GM12878 (cell line): ENCODE measurements around the gene ANLN. TPM values are rescaled to one million over a fixed set of nuclear protein-coding genes. Genes with fewer than 3 reads are reported as not detected.

Source experiments
- ATAC-seq: fragments of 200-7000 bp; cut with Tn5 transposase; 3 replicates; pipeline ENCODE4 v1.9.1; 2020; ENCODE audit warnings: mild to moderate bottlenecking, moderate library complexity
- BruUV-seq: library from RNA; stranded (reverse); fragments of 400-500 nt; replicated peaks from 2 replicates; lab custom pipeline; 2021; lab: Mats Ljungman, UMichigan
- CTCF ChIA-PET: fragments of 300-600 bp; sonication (Branson Sonifier 250); formaldehyde crosslinking; extraction: SDS; loops from one replicate; lab custom pipeline; 2021; ENCODE audit warnings: inconsistent platforms; lab: Yijun Ruan, JAX
- POLR2A ChIA-PET: fragments of 350-600 bp; formaldehyde crosslinking; extraction: SDS; loops from one replicate; lab custom pipeline; 2021; ENCODE audit warnings: inconsistent platforms; lab: Charles Lee
- RAD21 ChIA-PET: fragments of 300-600 bp; sonication (Branson Sonifier 250); formaldehyde crosslinking; loops from one replicate; lab custom pipeline; 2023; ENCODE audit warnings: antibody characterized with exemption; ENCODE audit not compliant: unreplicated experiment; lab: Charles Lee
- SMC1A ChIA-PET: fragments of 300-600 bp; sonication (Branson Sonifier 250); formaldehyde crosslinking; loops from one replicate; lab custom pipeline; 2023; ENCODE audit not compliant: unreplicated experiment, uncharacterized antibody; lab: Charles Lee
- DNase-seq: peaks from one replicate; pipeline ENCODE4 v3.0.0-alpha.2; 2011; ENCODE audit warnings: low read depth, low spot score
- FAIRE-seq: peaks from 3 replicates; lab custom pipeline; 2011; peaks lifted over from hg19 to GRCh38; lab: Jason Lieb, UNC
- H2AFZ ChIP-seq: 2 replicates; pipeline ENCODE4 v1.6.0; 2011; ENCODE audit warnings: low read depth, low read length, control low read depth; ENCODE audit not compliant: control insufficient read depth
- H3K27ac ChIP-seq: 2 replicates; pipeline ENCODE4 v1.5.1; 2011; ENCODE audit warnings: control low read depth; ENCODE audit not compliant: control insufficient read depth, insufficient read depth
- H3K27me3 ChIP-seq, 2 experiments: replicated peaks in 1 of 2; 2 replicates each; pipeline versions ENCODE4 v1.6.0 to v1.6.1; 2011; ENCODE audit warnings: low read length in 1 of 2; ENCODE audit not compliant: control insufficient read depth in 2 of 2, insufficient read depth in 2 of 2
- H3K36me3 ChIP-seq, 2 experiments: 2 replicates each; pipeline ENCODE4 v1.5.1; 2011; ENCODE audit warnings: low read length in 1 of 2; ENCODE audit not compliant: control insufficient read depth in 2 of 2, insufficient read depth in 2 of 2
- H3K4me1 ChIP-seq: 2 replicates; pipeline ENCODE4 v1.6.1; 2011; ENCODE audit warnings: mild to moderate bottlenecking, low read length, moderate library complexity, mixed read lengths; ENCODE audit not compliant: control insufficient read depth, insufficient read depth
- H3K4me2 ChIP-seq: 2 replicates; pipeline ENCODE4 v1.6.0; 2011; ENCODE audit warnings: control low read depth; ENCODE audit not compliant: control insufficient read depth, insufficient read depth
- H3K4me3 ChIP-seq: fragments of 200-600 bp; sonication (generic); 2 replicates; pipeline ENCODE4 v1.5.1; 2016
- H3K79me2 ChIP-seq: 2 replicates; pipeline ENCODE4 v1.6.0; 2011; ENCODE audit warnings: low read length; ENCODE audit not compliant: control insufficient read depth, insufficient read depth
- H3K9ac ChIP-seq: 2 replicates; pipeline ENCODE4 v1.8.0; 2011; ENCODE audit warnings: low read length, control low read depth, mixed read lengths; ENCODE audit not compliant: control insufficient read depth, insufficient read depth
- H3K9me3 ChIP-seq: replicated peaks from 3 replicates; pipeline ENCODE4 v1.5.1; 2011; ENCODE audit warnings: mild to moderate bottlenecking, low read length; ENCODE audit not compliant: control insufficient read depth, insufficient read depth
- H4K20me1 ChIP-seq: 2 replicates; pipeline ENCODE4 v1.6.0; 2011; ENCODE audit not compliant: control insufficient read depth, insufficient read depth
- ATF3 ChIP-seq: IDR thresholded peaks from 2 replicates; pipeline ENCODE4 v1.6.1; 2011; ENCODE audit warnings: low read depth, mild to moderate bottlenecking, low read length, moderate library complexity, borderline replicate concordance; ENCODE audit errors: extremely low read depth
- BCL11A ChIP-seq: IDR thresholded peaks from 2 replicates; pipeline ENCODE4 v1.6.1; 2011; ENCODE audit warnings: low read depth, low read length
- BCL3 ChIP-seq: IDR thresholded peaks from 2 replicates; pipeline ENCODE4 v1.6.1; 2011; ENCODE audit warnings: borderline replicate concordance, low read depth, mild to moderate bottlenecking, moderate library complexity, low read length; ENCODE audit not compliant: insufficient read depth, poor library complexity, severe bottlenecking
- MTA3 ChIP-seq: IDR thresholded peaks from 2 replicates; pipeline ENCODE4 v1.6.1; 2012; ENCODE audit warnings: low read length, inconsistent platforms, borderline replicate concordance
- MYB ChIP-seq: fragments of 150-350 bp; IDR thresholded peaks from 2 replicates; pipeline ENCODE4 v1.6.1; 2014; ENCODE audit warnings: mild to moderate bottlenecking, low read depth, low read length, borderline replicate concordance
- MYC ChIP-seq: IDR thresholded peaks from 2 replicates; pipeline ENCODE4 v1.6.1; 2011; ENCODE audit warnings: mild to moderate bottlenecking, low read length, moderate library complexity, inconsistent platforms; ENCODE audit not compliant: insufficient read depth, insufficient replicate concordance, insufficient read length, severe bottlenecking
- NFIC ChIP-seq: IDR thresholded peaks from 2 replicates; pipeline ENCODE4 v1.6.1; 2012; ENCODE audit warnings: low read depth, mild to moderate bottlenecking, inconsistent platforms, low read length, moderate library complexity
- RB1 ChIP-seq: fragments of 450-650 bp; formaldehyde crosslinking; IDR thresholded peaks from 2 replicates; pipeline ENCODE4 v1.6.1; 2017; ENCODE audit warnings: mild to moderate bottlenecking, borderline replicate concordance
- RUNX3 ChIP-seq: IDR thresholded peaks from 2 replicates; pipeline ENCODE4 v1.6.1; 2012; ENCODE audit warnings: low read length, inconsistent platforms
- WGBS: methylation state at CpG from one replicate; pipeline ENCODE4 v1.1.6; 2016; ENCODE audit warnings: low lambda C conversion rate; ENCODE audit not compliant: insufficient replicate concordance, insufficient coverage; ENCODE audit errors: missing lambda C conversion rate; 5-methylcytosine and 5-hydroxymethylcytosine counted together
- in situ Hi-C: fragments of 300-500 bp; cut with MboI; formaldehyde crosslinking; loops from 9 replicates; pipeline ENCODE4 v1.14.3; 2018; ENCODE audit warnings: mixed read lengths
- intact Hi-C: fragments of 100-400 bp; cut with micrococcal nuclease; formaldehyde crosslinking; loops from one replicate; pipeline ENCODE4 v1.14.2; 2022; ENCODE audit not compliant: unreplicated experiment
- polyA plus RNA-seq, 11 experiments: library from polyadenylated mRNA; depleted of rRNA in 4 of 11; unstranded in 6 of 11; stranded (reverse) in 5 of 11; fragments of >200 nt; fragmentation: Nextera tagmentation in 4 of 11; fragmentation: Illumina TruSeq in 1 of 11; extraction: Ambion mirVana in 4 of 11; extraction: Trizol in 1 of 11; gene quantifications; 1 replicate in 1 of 11; 2 replicates in 10 of 11; pipeline versions ENCODE4 v1.2.1 to v1.2.3, GENCODE V29; 2011 to 2016; ENCODE audit warnings: inconsistent platforms in 2 of 11, missing spikeins in 2 of 11, low read depth in 1 of 11
- total RNA-seq, 4 experiments: library from RNA; depleted of rRNA in 3 of 4; stranded (reverse); fragments of >200 nt in 3 of 4; fragmentation: Illumina TruSeq in 1 of 4; extraction: Trizol in 1 of 4; gene quantifications; 2 replicates each; pipeline versions ENCODE4 v1.2.1 to v1.2.3, GENCODE V29; 2013 to 2021

The ANLN gene
- total and polyA plus RNA-seq, 10 of the 15 experiments (the other 5 are each of a cell fraction or from before 2014, with no cell fraction given) = 9.5 to 32.1 (median 24.2) TPM

GRCh38 chr7:36430186-36430585 lies 40.5 kb downstream of the ANLN start:
- Histone ChIP-seq H3K4me3 (no peak overlapping the region), H3K9me3 (no peaks in the 10 kb centered on the region; the same call in 2 of the 3 replicates), H3K9ac (no peak overlapping the region), H3K27me3 (no peaks in the 10 kb centered on the region), H2AFZ (no peak overlapping the region; the same call in 1 of the 2 replicates), H3K4me1 (no peaks in the 10 kb centered on the region), H3K27ac (no peak overlapping the region), H3K79me2 (no peaks in the 10 kb centered on the region), H3K36me3 (peaks cover 5 to 15% of the 10 kb centered on the region in 2 experiments; a peak in 3 of 4 replicates), H4K20me1 (no peaks in the 10 kb centered on the region), H3K4me2 (no peak overlapping the region)
- 97% methylated on average over 2 of the region's 2 CpGs for WGBS
- in situ Hi-C loops (no loop called here), intact Hi-C loops (no loop called here)
- TF ChIP-seq BCL3 (no peak), RUNX3 (no peak), RB1 (no peak), MYC (no peak), ATF3 (no peak), MTA3 (no peak), MYB (no peak), BCL11A (no peak), NFIC (no peak)
- SMC1A ChIA-PET = no interaction called here
- no peak for FAIRE-seq
- POLR2A ChIA-PET = no interaction called here
- no peak for ATAC-seq
- RAD21 ChIA-PET = no interaction called here
- no peak for DNase-seq
- CTCF ChIA-PET = interaction anchor here (0.9 kb wide), 1 partner anchor 12 kb away, joined by 3 read pairs; no protein-coding TSS in a partner anchor
- BruUV-seq = no TSS peak
